ENCODE results near the gene KCNMB2. TPM values are rescaled to one million over a fixed set of nuclear protein-coding genes. Genes with fewer than 3 reads are reported as not detected.

Gene KCNMB2
- total RNA-seq, 2 experiments from 2014 or later: not detected

DNA sequence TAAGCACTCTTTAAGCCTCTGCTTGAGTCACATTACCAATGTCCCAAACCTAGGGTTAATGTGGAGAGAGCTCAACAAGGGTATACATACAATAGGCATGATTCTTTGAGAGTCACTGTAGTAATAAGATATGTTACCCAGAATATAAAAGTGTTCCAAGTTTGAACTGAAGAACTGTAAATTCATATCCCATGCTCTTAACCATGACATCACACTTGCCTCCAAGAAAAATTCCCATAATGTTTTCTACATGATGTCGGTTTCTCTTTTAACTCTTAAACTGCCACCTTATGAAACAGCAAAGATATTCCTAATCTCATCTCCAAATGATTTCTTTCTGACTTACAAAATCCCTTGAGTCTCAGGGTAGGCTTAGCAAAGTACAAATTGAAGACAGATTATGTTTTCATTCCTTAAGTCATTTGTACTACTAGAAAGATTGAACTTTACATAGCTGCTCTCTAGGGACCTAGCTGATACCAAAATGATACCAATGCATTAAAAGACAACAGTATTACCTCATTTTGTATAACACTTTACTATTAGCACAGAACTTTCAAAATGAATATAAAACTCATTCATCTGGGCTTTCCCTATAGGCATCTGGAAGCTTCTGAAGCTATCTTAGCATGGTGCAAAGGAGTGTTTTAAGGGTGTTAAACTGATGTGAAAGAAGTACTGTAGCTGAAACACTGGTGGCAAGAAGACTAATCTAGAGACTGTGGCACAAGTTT is 127.1 kb downstream of the KCNMB2 start:
- no peak for DNase-seq
- Mint-ChIP-seq H3K9me3 (no peaks in the 10 kb centered on the region), H3K27ac (no peak overlapping the region), H3K4me3 (no peak overlapping the region), H3K4me1 (no peaks in the 10 kb centered on the region), H3K36me3 (ENCODE audit: low read depth) (no peaks in the 10 kb centered on the region), H3K27me3 (no peaks in the 10 kb centered on the region)
- ChIA-PET CTCF (no interaction called here), POLR2A (no interaction called here)

DNA sequence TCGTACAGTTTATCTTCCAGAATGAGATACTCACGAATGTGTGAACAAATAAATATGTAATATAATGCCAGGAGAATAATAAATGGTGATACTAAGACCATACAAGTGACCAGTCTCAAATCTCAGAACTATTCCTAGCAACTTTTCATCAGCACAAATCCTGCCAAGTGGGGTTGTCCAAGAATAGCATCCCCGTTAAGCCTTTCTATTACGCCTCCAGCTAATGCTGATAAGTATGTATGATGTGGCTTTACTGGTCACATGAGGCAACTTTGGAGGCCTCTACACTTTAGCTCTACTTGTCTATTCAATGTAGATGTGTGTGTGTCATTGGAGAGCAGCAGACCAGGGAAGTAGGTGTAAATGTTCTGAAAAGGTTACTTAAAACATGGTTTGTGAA is 129.5 kb downstream of the KCNMB2 start:
- no peaks in the 10 kb centered on the region for H3K9me3 Mint-ChIP-seq
- DNase-seq: no peak
- POLR2A ChIA-PET: no interaction called here
- no peaks in the 10 kb centered on the region for H3K27me3 Mint-ChIP-seq
- CTCF ChIA-PET: no interaction called here
- no peak overlapping the region for H3K4me3 Mint-ChIP-seq
- H3K36me3 Mint-ChIP-seq (ENCODE audit: low read depth): no peaks in the 10 kb centered on the region
- no peak overlapping the region for H3K27ac Mint-ChIP-seq
- peaks cover 3% of the 10 kb centered on the region for H3K4me1 Mint-ChIP-seq

GRCh38 chr3:178669022-178669601 is 132.9 kb downstream of the KCNMB2 start:
- no peaks in the 10 kb centered on the region for H3K9me3 Mint-ChIP-seq
- no peaks in the 10 kb centered on the region for H3K27me3 Mint-ChIP-seq
- no peak overlapping the region for H3K27ac Mint-ChIP-seq
- ChIA-PET CTCF (no interaction called here), POLR2A (no interaction called here)
- DNase-seq: no peak
- H3K36me3 Mint-ChIP-seq (ENCODE audit: low read depth): no peaks in the 10 kb centered on the region
- H3K4me3 Mint-ChIP-seq: no peak overlapping the region
- peaks cover 3% of the 10 kb centered on the region for H3K4me1 Mint-ChIP-seq

DNA sequence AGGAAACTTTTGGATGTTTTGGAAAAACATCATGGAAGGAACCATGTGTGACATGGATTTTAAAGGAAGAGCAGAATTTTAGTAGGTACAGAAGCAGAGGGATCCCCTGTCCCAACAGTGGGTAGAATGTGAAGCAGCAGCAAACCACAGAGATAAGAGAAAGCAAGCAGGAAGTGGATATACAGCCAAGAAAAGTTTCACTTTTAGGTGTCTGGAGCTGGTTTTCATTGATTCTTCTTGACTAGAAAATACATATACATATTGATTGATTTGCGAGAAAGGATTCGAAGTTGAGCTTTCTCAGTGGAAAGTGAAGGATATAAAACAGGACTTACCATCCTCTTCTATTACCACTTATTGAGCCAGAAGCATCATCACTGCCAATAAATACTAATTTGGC is 133.5 kb downstream of the KCNMB2 start:
- ChIA-PET POLR2A (no interaction called here), CTCF (no interaction called here)
- H3K27me3 Mint-ChIP-seq: no peaks in the 10 kb centered on the region
- no peak overlapping the region for H3K27ac Mint-ChIP-seq
- H3K9me3 Mint-ChIP-seq: no peaks in the 10 kb centered on the region
- H3K4me3 Mint-ChIP-seq: no peak overlapping the region
- no peaks in the 10 kb centered on the region for H3K36me3 Mint-ChIP-seq (ENCODE audit: low read depth)
- no peak for DNase-seq
- peaks cover 3% of the 10 kb centered on the region for H3K4me1 Mint-ChIP-seq

GRCh38 chr3:178671377-178671776 is 135.1 kb downstream of the KCNMB2 start:
- Mint-ChIP-seq H3K4me1 (peaks cover 3% of the 10 kb centered on the region), H3K27ac (no peak overlapping the region), H3K27me3 (no peaks in the 10 kb centered on the region), H3K36me3 (ENCODE audit: low read depth) (no peaks in the 10 kb centered on the region), H3K9me3 (no peaks in the 10 kb centered on the region), H3K4me3 (no peak overlapping the region)
- no peak for DNase-seq
- ChIA-PET CTCF (no interaction called here), POLR2A (no interaction called here)

- Mint-ChIP-seq H3K9me3 (no peaks in the 10 kb centered on the region), H3K4me1 (peaks cover 3% of the 10 kb centered on the region), H3K27ac (no peak overlapping the region), H3K36me3 (ENCODE audit: low read depth) (no peaks in the 10 kb centered on the region), H3K4me3 (no peak overlapping the region), H3K27me3 (no peaks in the 10 kb centered on the region)
- POLR2A ChIA-PET: no interaction called here
- CTCF ChIA-PET: no interaction called here
- DNase-seq: no peak
These were observed 135.6 kb downstream of the KCNMB2 start for GRCh38 chr3:178671791-178672190.

DNA sequence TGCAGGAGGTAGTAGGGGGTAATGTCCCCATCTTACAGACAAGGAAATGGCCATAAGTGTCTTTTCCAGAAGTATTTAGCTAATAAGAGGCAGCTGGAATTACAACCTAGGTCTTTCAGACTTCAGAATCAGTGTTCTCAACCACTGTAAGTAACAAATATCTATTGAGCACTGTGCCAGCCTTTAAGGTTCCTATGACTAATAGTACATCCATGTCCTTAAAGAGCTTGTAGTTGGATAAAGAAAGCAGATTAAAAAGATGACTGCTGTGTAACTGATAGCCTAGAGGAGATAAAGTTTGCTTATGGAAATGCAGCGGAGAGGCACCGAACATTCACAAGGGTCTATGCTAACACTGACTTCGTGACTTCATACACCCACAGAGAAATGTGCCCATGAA is 136.0 kb downstream of the KCNMB2 start:
- Mint-ChIP-seq H3K27me3 (no peaks in the 10 kb centered on the region), H3K9me3 (no peaks in the 10 kb centered on the region)
- POLR2A ChIA-PET: no interaction called here

GRCh38 chr3:178673529-178673928 is 137.3 kb downstream of the KCNMB2 start:
- ChIA-PET CTCF (no interaction called here), POLR2A (no interaction called here)
- Mint-ChIP-seq H3K4me1 (peaks cover 3% of the 10 kb centered on the region), H3K27me3 (no peaks in the 10 kb centered on the region), H3K36me3 (ENCODE audit: low read depth) (no peaks in the 10 kb centered on the region), H3K4me3 (no peak overlapping the region), H3K9me3 (no peaks in the 10 kb centered on the region), H3K27ac (no peak overlapping the region)
- DNase-seq: no peak

More for the DNA sequence above, 136.0 kb downstream of the KCNMB2 start:
- no peak for DNase-seq
- Mint-ChIP-seq H3K4me3 (no peak overlapping the region), H3K4me1 (peaks cover 3% of the 10 kb centered on the region), H3K36me3 (ENCODE audit: low read depth) (no peaks in the 10 kb centered on the region), H3K27ac (no peak overlapping the region)
- CTCF ChIA-PET: no interaction called here

- Mint-ChIP-seq H3K27ac (no peak overlapping the region), H3K36me3 (ENCODE audit: low read depth) (no peaks in the 10 kb centered on the region), H3K27me3 (no peaks in the 10 kb centered on the region), H3K9me3 (no peaks in the 10 kb centered on the region), H3K4me3 (no peak overlapping the region), H3K4me1 (no peaks in the 10 kb centered on the region)
- ChIA-PET CTCF (no interaction called here), POLR2A (no interaction called here)
- DNase-seq: no peak
These were observed 139.8 kb downstream of the KCNMB2 start for GRCh38 chr3:178676077-178676476.

DNA sequence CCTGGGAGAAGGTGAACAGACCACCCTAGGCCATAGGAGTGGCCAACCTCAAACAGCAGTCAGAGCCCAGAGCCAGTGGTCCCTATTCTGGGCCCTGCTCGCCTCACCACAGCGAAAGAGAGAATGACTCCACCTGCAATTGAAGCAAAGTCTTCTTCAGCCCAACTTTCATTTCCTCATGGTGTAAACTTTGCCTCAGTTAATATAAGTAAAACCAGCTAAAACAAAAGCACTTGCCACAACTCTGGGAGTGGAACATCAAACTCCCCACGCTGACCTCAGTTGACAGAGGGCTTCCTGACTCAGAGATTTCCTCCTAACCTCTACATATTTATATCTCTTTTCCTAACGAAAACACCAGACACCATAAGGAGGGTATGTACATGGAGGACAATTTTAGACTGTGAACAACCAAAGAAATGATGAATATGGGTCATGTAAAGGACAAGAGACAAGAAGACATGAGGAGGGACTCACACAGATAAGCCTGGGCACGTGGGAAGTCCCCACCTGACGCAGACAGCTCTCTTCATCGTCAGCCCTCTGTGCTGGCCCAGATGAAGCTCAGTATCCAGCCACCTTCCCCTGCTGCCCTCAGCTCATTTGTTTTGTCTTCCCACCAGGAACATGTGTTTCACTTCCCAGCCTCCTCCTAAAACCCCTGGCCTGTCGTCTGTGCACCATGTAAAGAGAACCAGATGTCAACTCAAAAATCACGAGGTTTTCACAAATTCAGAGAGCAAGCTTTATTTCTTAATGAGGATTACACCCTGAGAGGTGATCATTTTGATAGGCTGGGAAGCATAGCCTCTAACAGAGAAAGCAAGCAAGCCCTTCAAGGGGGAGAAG is 140.9 kb downstream of the KCNMB2 start:
- H3K27me3 Mint-ChIP-seq: no peaks in the 10 kb centered on the region
- CTCF ChIA-PET: no interaction called here

DNA sequence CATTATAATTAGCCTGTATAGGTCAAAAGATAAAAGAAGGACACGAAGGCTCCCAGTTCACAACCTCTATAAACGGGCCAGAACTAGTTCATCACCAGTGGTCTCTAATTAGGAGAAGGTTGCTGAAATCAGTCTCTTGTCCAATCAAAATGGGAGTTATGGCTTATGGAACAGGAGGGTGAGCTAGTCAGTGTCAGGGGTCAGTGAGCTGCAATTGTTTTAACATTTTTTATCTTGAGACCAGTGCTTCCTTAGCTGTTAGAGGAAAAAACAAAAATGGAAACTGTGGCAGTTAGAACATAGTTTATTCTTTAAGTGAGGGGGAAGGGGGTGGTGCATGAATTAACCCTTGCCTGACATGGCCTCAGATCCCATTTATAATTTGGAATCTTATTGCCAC is 141.7 kb downstream of the KCNMB2 start:
- Mint-ChIP-seq H3K27me3 (no peaks in the 10 kb centered on the region), H3K9me3 (no peaks in the 10 kb centered on the region), H3K4me1 (no peaks in the 10 kb centered on the region), H3K4me3 (no peak overlapping the region), H3K27ac (no peak overlapping the region), H3K36me3 (ENCODE audit: low read depth) (no peaks in the 10 kb centered on the region)
- ChIA-PET POLR2A (interaction anchor here (0.8 kb wide), 1 partner anchor 22 kb away, joined by 3 read pairs; no protein-coding TSS in a partner anchor), CTCF (no interaction called here)
- DNase-seq: no peak

More for the DNA sequence above, 140.9 kb downstream of the KCNMB2 start:
- POLR2A ChIA-PET: interaction anchor here (0.8 kb wide), 1 partner anchor 22 kb away, joined by 3 read pairs; no protein-coding TSS in a partner anchor
- no peaks in the 10 kb centered on the region for H3K4me1 Mint-ChIP-seq
- H3K27ac Mint-ChIP-seq: no peak overlapping the region
- no peak for DNase-seq
- H3K36me3 Mint-ChIP-seq (ENCODE audit: low read depth): no peaks in the 10 kb centered on the region
- no peak overlapping the region for H3K4me3 Mint-ChIP-seq
- no peaks in the 10 kb centered on the region for H3K9me3 Mint-ChIP-seq

DNA sequence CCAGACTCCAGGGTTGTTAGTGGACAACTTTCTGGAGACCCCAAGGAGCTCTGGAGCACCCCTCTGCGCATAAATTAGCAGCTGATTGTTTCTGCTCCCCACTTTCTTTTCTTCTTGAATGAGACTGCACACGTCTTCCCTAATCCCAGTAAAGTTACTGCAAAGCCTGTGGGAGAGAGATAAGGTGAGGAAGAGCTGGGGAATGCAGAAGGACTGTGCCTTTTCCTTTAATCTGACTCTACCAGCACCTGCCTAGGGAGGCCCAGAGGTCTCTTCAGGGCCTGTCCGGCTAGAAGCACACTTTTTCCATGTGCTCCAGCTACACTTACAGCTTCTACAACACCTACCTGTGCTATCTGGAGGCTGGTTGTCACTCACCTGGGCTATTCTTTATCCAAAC is 143.8 kb downstream of the KCNMB2 start:
- POLR2A ChIA-PET: no interaction called here

GRCh38 chr3:178680489-178680888 is 144.3 kb downstream of the KCNMB2 start:
- Mint-ChIP-seq H3K4me3 (no peak overlapping the region), H3K27ac (no peak overlapping the region), H3K4me1 (no peaks in the 10 kb centered on the region), H3K36me3 (ENCODE audit: low read depth) (no peaks in the 10 kb centered on the region), H3K27me3 (no peaks in the 10 kb centered on the region), H3K9me3 (no peaks in the 10 kb centered on the region)
- no peak for DNase-seq
- CTCF ChIA-PET: interaction anchor here (0.5 kb wide), 1 partner anchor 1630 kb away, joined by 4 read pairs; no protein-coding TSS in a partner anchor
- POLR2A ChIA-PET: no interaction called here

More for the DNA sequence above, 143.8 kb downstream of the KCNMB2 start:
- Mint-ChIP-seq H3K4me3 (no peak overlapping the region), H3K4me1 (no peaks in the 10 kb centered on the region), H3K27me3 (no peaks in the 10 kb centered on the region), H3K9me3 (no peaks in the 10 kb centered on the region), H3K27ac (no peak overlapping the region), H3K36me3 (ENCODE audit: low read depth) (no peaks in the 10 kb centered on the region)
- CTCF ChIA-PET: no interaction called here
- no peak for DNase-seq
